ENCODE measurements around the gene NTRK3.

- TF ChIP-seq CTCF (IDR thresholded peaks at IDR 0.05): no peak
- no peak for TF ChIP-seq POLR2A (IDR thresholded peaks at IDR 0.05)
Measured at GRCh38 chr15:88028024-88028423, 228.5 kb downstream of the NTRK3 start.

Data from thyroid gland (tissue), 4 donors.